ENCODE measurements around the gene OPN1SW.

Gene OPN1SW

DNA sequence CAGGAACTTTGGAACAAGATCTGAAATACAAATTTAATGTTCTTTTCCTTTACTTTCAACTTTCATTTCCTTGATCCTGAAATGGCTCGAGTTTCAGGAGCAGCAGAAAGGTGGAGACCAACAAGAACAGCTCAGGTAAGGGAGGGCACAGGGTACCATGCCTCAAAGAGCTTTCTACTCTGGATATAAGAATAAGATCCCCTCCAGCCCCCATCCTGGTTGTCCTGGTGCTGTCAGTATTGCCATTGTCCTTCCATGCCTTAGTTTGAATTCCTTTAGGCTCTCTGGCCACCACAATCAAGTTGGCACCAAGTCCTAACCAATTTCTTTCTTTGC is 48.9 kb downstream of the OPN1SW start:
- Histone ChIP-seq H3K4me1 (ENCODE audit: control insufficient read depth, insufficient read depth, low read length, poor library complexity, severe bottlenecking) (no peaks in the 10 kb centered on the region), H3K27me3 (replicated peaks; ENCODE audit: control insufficient read depth, insufficient read depth, low read length, poor library complexity, severe bottlenecking) (peaks cover 6% of the 10 kb centered on the region), H3K27ac (ENCODE audit: insufficient read depth, low read length, poor library complexity, severe bottlenecking) (no peak overlapping the region), H3K4me3 (ENCODE audit: insufficient read depth, low read depth, low read length, poor library complexity, severe bottlenecking) (no peak overlapping the region), H3K9me3 (ENCODE audit: control insufficient read depth, low read length) (no peaks in the 10 kb centered on the region), H3K36me3 (ENCODE audit: control insufficient read depth, insufficient read depth, low read length) (no peaks in the 10 kb centered on the region)
- DNase-seq: no peak

DNA sequence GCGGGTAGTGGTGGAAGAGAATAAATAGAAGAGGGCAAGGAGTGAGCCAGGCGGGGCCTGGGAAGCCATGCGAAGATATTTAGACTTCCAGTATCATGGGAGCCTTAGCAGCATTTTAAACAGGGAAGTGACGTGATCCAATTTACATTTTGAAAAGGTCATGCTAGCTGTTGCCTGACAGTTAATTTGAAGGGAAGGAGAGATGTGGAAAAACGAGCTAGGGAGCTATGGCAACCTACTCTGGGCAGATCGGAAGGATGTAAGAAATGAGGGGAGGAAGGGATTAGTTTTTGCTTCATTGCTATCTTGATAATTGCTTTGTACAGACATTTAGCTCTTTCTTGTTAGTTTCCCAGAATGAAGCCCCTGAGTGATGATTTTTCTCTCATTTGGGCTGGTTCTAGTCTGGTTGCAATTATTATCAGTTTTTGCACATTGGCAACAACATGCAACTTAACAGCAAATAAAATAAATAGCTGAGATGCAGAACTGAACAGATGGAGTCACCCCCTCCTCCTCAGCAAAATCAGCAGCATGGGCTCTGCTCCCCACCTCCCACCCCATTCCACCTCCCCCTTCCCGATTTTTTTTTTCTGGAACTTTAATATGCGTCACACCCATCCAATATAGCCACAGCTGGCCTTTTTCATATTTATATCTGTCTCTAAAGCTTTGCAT is 49.4 kb downstream of the OPN1SW start:
- Histone ChIP-seq H3K4me1 (ENCODE audit: control insufficient read depth, insufficient read depth, low read length, poor library complexity, severe bottlenecking) (no peaks in the 10 kb centered on the region), H3K9me3 (ENCODE audit: control insufficient read depth, low read length) (no peaks in the 10 kb centered on the region), H3K36me3 (ENCODE audit: control insufficient read depth, insufficient read depth, low read length) (no peaks in the 10 kb centered on the region), H3K27me3 (replicated peaks; ENCODE audit: control insufficient read depth, insufficient read depth, low read length, poor library complexity, severe bottlenecking) (peaks cover 6% of the 10 kb centered on the region), H3K27ac (ENCODE audit: insufficient read depth, low read length, poor library complexity, severe bottlenecking) (no peak overlapping the region), H3K4me3 (ENCODE audit: insufficient read depth, low read depth, low read length, poor library complexity, severe bottlenecking) (no peak overlapping the region)
- DNase-seq: no peak

DNA sequence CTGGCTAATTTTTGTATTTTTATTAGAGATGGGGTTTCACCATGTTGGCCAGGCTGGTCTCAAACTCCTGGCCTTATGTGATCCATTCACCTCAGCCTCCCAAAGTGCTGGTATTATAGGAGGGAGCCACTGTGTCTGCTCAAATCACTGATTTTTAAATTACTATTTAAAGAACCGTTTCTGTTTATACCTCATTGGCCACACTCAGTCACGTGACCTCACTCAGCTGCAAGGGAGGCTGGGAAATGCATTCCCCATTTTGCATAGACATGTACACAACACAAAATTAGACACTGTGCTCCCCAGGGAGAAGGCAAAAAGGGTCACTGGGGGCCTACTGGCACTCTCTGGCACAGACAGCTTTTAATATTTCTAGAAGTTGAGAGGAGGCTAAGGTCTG is 50.1 kb downstream of the OPN1SW start:
- no peaks in the 10 kb centered on the region for H3K4me1 ChIP-seq (ENCODE audit: control insufficient read depth, insufficient read depth, low read length, poor library complexity, severe bottlenecking)
- no peaks in the 10 kb centered on the region for H3K9me3 ChIP-seq (ENCODE audit: control insufficient read depth, low read length)
- DNase-seq: no peak
- no peak overlapping the region for H3K27ac ChIP-seq (ENCODE audit: insufficient read depth, low read length, poor library complexity, severe bottlenecking)
- H3K27me3 ChIP-seq (replicated peaks; ENCODE audit: control insufficient read depth, insufficient read depth, low read length, poor library complexity, severe bottlenecking): peaks cover 6% of the 10 kb centered on the region
- no peaks in the 10 kb centered on the region for H3K36me3 ChIP-seq (ENCODE audit: control insufficient read depth, insufficient read depth, low read length)
- no peak overlapping the region for H3K4me3 ChIP-seq (ENCODE audit: insufficient read depth, low read depth, low read length, poor library complexity, severe bottlenecking)

DNA sequence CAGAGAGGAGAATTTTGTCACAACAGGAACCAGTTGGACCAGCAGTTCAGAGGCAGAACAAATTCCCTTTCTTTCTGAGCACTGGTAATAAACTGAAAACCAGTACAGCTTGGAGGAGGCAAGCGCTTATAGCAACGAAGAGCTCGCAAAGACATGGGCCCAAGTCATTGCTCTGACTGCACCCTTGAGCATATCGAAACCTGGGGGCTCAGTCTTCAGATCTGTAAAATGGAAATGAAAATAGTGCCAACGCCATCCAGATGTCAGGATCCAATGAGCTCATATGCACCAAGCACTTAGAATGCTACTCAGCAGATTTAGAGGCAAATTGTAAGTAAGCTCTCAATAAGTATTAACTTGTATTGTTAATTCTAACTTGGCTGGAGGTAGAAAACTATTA is 50.9 kb downstream of the OPN1SW start:
- Histone ChIP-seq H3K4me3 (ENCODE audit: insufficient read depth, low read depth, low read length, poor library complexity, severe bottlenecking) (no peak overlapping the region), H3K27ac (ENCODE audit: insufficient read depth, low read length, poor library complexity, severe bottlenecking) (no peak overlapping the region), H3K9me3 (ENCODE audit: control insufficient read depth, low read length) (no peaks in the 10 kb centered on the region)

More for the DNA sequence above, 50.9 kb downstream of the OPN1SW start:
- H3K27me3 ChIP-seq (replicated peaks; ENCODE audit: control insufficient read depth, insufficient read depth, low read length, poor library complexity, severe bottlenecking): peaks cover 6% of the 10 kb centered on the region
- H3K4me1 ChIP-seq (ENCODE audit: control insufficient read depth, insufficient read depth, low read length, poor library complexity, severe bottlenecking): no peaks in the 10 kb centered on the region
- H3K36me3 ChIP-seq (ENCODE audit: control insufficient read depth, insufficient read depth, low read length): no peaks in the 10 kb centered on the region
- DNase-seq: no peak

All from effector memory CD4-positive, alpha-beta T cell (primary cell).